Loucy (cell line): Measurements from ENCODE around the gene TSPAN4.

Experiments
- CTCF ChIP-seq: fragments of 200-600 bp; sonication (generic); conservative IDR thresholded peaks from 2 replicates; pipeline ENCODE4 v1.5.1; 2014; ENCODE audit warnings: mild to moderate bottlenecking, antibody characterized with exemption, low read length
- EZH2phosphoT487 ChIP-seq: fragments of 200-600 bp; IDR thresholded peaks from 2 replicates; pipeline ENCODE4 v1.6.1; 2018; ENCODE audit warnings: antibody characterized with exemption, mild to moderate bottlenecking, moderate library complexity, borderline replicate concordance

GRCh38 chr11:869399-870126, 26.9 kb downstream of the TSPAN4 start:
- TF ChIP-seq CTCF: no peak
- TF ChIP-seq EZH2phosphoT487: no peak
